Measurements from ENCODE around the gene HTT.

DNA sequence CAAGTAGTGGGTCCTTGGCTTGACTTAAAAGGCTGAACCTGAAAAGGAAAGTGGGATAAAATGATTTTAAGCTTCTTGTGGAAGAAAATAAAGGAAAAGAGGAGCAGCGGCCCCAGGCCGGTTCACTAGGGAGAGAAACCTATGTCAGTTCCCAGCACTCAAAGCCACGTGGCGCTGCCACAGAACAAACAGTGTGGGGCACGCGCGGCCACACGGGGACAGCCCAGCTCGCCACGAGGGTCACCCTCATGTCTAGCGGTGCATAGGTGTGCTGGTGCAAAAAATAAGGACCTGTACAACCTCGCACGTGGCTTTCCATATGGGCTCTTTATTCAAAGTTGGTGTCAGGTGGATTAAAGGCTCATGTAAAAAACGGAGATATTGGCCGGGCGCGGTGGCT lies 191.6 kb downstream of the HTT start:
- TF ChIP-seq CTCF (IDR thresholded peaks at IDR 0.05; ENCODE audit: poor library complexity, severe bottlenecking) (no peak), MXI1 (conservative IDR thresholded peaks at IDR 0.05; ENCODE audit: poor library complexity, severe bottlenecking) (no peak), RAD21 (conservative IDR thresholded peaks at IDR 0.05) (no peak), POLR2AphosphoS5 (IDR thresholded peaks at IDR 0.05) (no peak)
